ENCODE results near the gene UBAC1. TPM values are rescaled to one million over a fixed set of nuclear protein-coding genes. Genes with fewer than 3 reads are reported as not detected.
"Not testable (repeated sequence)": the region's sequence is repeated elsewhere in the genome, so short reads cannot be mapped to it uniquely, and the experiment has no call there.

The UBAC1 gene
- total RNA-seq, 1 donor from 2014 or later = 31.0 TPM

DNA sequence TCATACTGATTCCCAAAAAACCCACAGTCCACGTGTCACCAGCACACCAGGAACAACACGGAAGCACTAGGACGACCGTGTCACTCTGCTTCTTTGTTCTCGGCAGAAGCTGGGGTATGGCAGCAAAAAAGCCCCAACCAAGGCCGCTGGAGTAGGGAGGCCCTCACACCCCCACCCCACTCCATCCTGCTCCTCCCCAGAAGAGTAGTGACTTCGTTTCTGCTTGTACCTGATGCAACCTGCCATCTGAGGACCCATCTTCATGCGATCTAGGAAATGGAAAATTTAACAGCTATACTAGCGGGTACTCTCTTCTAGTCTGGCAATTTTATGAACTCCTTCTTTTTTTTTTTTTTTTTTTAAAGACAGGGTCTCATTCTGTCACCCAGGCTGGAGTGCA lies 3.7 kb downstream of the UBAC1 start:
- Histone ChIP-seq H3K27me3 (no peaks in the 10 kb centered on the region), H3K4me1 (peaks cover 3 to 12% of the 10 kb centered on the region in 2 donors), H3K9me3 (no peaks in the 10 kb centered on the region), H3K36me3 (peaks cover 10 to 21% of the 10 kb centered on the region in 2 donors), H3K27ac (no peak overlapping the region), H3K4me3 (no peak overlapping the region)
- intact Hi-C loops (cut with DNase I) = no loop called here
- TF ChIP-seq, protein P1, sequence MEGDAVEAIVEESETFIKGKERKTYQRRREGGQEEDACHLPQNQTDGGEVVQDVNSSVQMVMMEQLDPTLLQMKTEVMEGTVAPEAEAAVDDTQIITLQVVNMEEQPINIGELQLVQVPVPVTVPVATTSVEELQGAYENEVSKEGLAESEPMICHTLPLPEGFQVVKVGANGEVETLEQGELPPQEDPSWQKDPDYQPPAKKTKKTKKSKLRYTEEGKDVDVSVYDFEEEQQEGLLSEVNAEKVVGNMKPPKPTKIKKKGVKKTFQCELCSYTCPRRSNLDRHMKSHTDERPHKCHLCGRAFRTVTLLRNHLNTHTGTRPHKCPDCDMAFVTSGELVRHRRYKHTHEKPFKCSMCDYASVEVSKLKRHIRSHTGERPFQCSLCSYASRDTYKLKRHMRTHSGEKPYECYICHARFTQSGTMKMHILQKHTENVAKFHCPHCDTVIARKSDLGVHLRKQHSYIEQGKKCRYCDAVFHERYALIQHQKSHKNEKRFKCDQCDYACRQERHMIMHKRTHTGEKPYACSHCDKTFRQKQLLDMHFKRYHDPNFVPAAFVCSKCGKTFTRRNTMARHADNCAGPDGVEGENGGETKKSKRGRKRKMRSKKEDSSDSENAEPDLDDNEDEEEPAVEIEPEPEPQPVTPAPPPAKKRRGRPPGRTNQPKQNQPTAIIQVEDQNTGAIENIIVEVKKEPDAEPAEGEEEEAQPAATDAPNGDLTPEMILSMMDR (IDR thresholded peaks at IDR 0.05) = no peak
- DNase-seq (ENCODE audit: low spot score in 2 of 2) = no peak

DNA sequence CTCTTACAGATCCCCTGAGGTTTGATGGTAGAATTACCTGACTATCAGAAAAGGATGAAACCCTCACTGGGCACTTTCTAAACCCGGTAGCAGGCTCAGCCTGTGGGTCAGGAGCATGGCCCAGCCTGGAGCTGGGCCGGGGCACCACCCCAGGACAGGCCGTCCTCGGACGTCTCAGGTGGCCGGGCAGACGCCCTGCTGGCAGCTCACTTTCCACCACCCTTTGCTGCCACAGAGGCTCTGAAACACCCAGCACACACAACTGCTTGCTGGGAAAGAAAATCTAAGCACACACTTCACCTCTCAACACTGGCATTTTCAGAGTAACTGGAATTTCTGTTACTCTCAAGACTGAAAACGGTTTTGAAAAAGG lies 4.4 kb downstream of the UBAC1 start:
- intact Hi-C loops (cut with DNase I) = no loop called here
- TF ChIP-seq, protein P1 (IDR thresholded peaks at IDR 0.05) = no peak
- Histone ChIP-seq H3K4me3 (no peak overlapping the region), H3K9me3 (no peaks in the 10 kb centered on the region), H3K27ac (no peak overlapping the region), H3K4me1 (peaks cover 3 to 12% of the 10 kb centered on the region in 2 donors), H3K36me3 (peaks cover 14 to 27% of the 10 kb centered on the region in 2 donors), H3K27me3 (no peaks in the 10 kb centered on the region)
- DNase-seq (ENCODE audit: low spot score in 2 of 2) = no peak

DNA sequence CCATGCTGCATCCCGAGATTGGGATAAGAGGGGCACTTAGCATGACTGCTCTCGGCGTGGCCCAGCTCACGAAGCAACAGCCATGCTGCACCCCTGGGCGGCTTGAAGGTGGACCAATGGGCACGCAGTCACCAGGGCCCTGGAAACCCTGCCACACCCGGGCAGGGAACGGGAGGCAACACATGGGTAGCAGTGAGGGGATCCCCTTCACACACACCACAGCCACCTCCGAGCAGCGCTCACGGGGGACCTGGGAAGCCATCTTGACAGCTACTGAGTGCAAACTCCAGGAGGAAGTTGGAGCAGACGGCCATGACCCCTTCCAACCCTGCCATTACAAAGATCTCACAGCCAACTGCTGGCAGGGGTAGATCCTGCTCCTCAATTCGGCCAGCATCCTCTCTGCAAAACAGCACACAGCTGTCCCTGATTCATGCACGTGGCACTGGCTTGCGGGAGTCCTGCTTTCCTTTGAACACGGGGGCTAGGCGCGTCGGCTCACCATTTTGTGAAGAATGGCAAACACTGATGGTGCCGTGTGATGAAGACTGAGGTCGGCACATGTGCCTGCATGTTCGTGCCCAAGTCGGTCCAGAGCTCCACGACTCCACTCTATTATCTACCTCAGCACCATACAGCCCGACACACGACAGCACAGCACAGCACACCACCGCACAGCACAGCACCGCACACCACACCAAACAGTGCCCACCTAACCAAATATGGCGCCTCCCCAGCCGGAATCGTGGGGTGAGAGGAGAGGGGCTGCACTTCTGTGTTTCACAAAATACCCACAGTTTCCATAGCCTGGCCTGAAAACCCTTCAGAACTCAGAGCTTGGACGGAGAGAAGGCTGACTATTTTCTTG lies 5.0 kb downstream of the UBAC1 start:
- H3K4me1 ChIP-seq = peaks cover 3 to 8% of the 10 kb centered on the region in 2 donors
- no peak overlapping the region for H3K4me3 ChIP-seq
- TF ChIP-seq, protein P1 (IDR thresholded peaks at IDR 0.05) = no peak
- H3K9me3 ChIP-seq = no peaks in the 10 kb centered on the region
- H3K27ac ChIP-seq = no peak overlapping the region
- DNase-seq (ENCODE audit: low spot score in 2 of 2) = no peak
- no peaks in the 10 kb centered on the region for H3K27me3 ChIP-seq
- H3K36me3 ChIP-seq = peaks cover 14 to 33% of the 10 kb centered on the region in 2 donors
- intact Hi-C loops (cut with DNase I) = no loop called here

DNA sequence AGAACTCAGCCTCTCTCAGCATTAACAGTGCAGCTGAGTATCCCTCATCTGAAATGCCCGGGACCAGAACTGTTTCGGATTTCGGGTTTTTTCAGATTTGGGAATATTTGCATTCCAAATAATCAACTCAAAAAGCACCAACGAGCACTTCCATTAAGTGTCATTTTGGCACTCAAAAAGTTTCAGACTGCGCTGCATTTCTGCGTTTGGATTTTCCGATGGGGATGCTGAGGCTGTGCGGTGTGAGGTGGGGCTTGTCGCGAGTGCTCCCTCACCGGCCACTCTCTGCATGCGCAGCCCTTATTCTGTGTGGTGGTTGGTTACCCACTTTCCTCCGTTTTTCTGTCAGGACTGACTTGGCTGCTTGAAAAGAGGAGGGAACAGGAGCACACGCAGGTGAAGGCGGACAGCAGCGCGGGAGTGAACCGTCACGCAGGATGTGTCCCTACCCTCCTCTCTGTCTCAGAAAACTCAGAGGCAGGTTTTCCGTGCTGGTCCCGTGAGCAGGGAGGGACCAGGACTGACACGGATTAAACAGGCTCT lies 8.4 kb downstream of the UBAC1 start:
- peaks cover 15 to 53% of the 10 kb centered on the region in 2 donors for H3K36me3 ChIP-seq
- TF ChIP-seq, protein P1 (IDR thresholded peaks at IDR 0.05) = no peak
- H3K9me3 ChIP-seq = no peaks in the 10 kb centered on the region
- H3K27me3 ChIP-seq = no peaks in the 10 kb centered on the region
- DNase-seq (ENCODE audit: low spot score in 2 of 2) = no peak
- H3K27ac ChIP-seq = no peak overlapping the region
- intact Hi-C loops (cut with DNase I) = no loop called here
- H3K4me3 ChIP-seq = no peak overlapping the region
- H3K4me1 ChIP-seq = no peaks in the 10 kb centered on the region

DNA sequence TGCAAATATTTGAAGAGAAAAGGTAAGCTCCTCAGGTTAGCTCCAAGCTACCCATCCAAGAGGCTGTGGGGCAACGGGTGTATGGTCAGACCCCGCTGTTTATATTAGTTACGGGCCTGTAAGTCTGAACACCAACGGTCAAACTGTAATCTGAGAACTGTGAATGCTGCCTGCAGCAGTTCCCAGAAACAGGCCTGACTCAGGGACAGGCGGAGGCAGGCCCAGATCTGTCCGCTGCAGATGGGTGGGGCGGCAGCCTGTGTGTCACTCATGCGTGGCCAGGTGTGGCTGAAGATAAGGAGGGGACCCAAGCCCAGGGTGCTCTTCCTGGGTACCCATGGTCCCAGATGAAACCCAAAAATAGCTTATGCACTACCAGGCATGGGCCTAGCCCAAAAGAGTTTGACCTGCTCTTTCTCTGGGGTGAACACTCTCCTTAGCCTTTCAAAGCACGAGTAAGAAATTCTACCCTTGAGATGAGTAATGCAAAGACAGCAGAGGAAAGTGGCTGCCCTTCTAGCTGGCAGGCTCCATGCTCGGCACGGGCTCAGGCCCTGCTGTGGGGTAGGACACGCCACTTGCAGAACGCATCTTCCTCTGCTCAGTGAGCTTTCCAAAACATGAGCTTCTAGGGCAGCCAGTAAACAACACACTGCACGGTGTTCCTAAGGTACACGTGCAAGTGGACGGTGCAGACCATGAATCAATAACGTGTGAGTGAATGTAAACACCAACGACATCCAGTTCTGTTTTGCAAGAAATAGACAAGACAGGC lies 9.1 kb downstream of the UBAC1 start:
- H3K36me3 ChIP-seq = peaks cover 22 to 57% of the 10 kb centered on the region in 2 donors
- intact Hi-C loops (cut with DNase I) = no loop called here

DNA sequence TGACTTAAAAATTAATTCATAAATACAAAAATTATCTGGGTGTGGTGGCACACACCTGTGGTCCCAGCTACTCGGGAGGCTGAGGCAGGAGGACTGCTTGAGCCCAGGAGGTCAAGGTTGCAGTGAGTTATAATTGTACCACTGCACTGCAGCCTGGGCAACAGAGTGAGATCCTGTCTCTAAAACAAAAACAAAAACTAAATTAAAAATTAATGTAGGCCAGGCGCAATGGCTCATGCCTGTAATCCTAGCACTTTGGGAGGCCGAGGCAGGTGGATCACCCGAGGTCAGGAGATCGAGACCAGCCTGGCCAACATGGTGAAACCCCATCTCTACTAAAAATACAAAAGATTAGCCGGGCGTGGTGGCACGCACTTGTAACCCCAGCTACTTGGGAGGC lies 9.9 kb downstream of the UBAC1 start:
- DNase-seq (ENCODE audit: low spot score in 2 of 2); H3K27ac ChIP-seq; H3K9me3 ChIP-seq; intact Hi-C loops (cut with DNase I); H3K4me3 ChIP-seq; H3K4me1 ChIP-seq; H3K27me3 ChIP-seq: not testable (repeated sequence)
- peaks cover 30 to 61% of the 10 kb centered on the region in 2 donors for H3K36me3 ChIP-seq

More for the DNA sequence above, 9.1 kb downstream of the UBAC1 start:
- H3K4me3 ChIP-seq = no peak overlapping the region
- no peak for DNase-seq (ENCODE audit: low spot score in 2 of 2)
- no peaks in the 10 kb centered on the region for H3K4me1 ChIP-seq
- H3K27ac ChIP-seq = no peak overlapping the region
- H3K9me3 ChIP-seq = no peaks in the 10 kb centered on the region
- TF ChIP-seq, protein P1 (IDR thresholded peaks at IDR 0.05) = no peak
- no peaks in the 10 kb centered on the region for H3K27me3 ChIP-seq

DNA sequence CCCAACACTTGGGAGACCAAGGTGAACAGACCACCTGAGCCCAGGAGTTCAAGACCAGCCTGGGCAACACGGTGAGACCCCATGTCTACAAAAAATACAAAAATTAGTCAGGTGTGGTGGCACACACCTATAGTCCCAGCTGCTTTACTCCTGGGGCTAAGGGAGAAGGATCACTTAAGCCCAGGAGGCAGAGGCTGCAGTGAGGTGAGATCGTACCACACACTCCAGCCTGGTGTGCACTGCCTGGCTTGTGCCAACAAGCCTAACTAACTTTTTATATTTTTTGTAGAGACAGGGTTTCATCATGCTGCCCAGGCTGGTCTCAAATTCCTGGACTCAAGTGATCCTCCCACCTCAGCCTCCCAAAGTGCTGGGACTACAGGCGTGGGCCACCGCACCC lies 10.3 kb downstream of the UBAC1 start:
- H3K36me3 ChIP-seq = peaks cover 34 to 66% of the 10 kb centered on the region in 2 donors
- H3K4me3 ChIP-seq; intact Hi-C loops (cut with DNase I); H3K9me3 ChIP-seq; DNase-seq (ENCODE audit: low spot score in 2 of 2); H3K27me3 ChIP-seq; H3K27ac ChIP-seq; H3K4me1 ChIP-seq: not testable (repeated sequence)

All from ascending aorta (tissue), 2 donors.